HG03103 (cell line): Measurements from ENCODE around the gene SLC16A11.

Experiments used
- ATAC-seq: cut with Tn5 transposase; IDR thresholded peaks from one replicate; pipeline ENCODE4 v1.9.1; 2021; ENCODE audit warnings: low read depth; ENCODE audit not compliant: unreplicated experiment

Gene SLC16A11

GRCh38 chr17:7029096-7029495 is 14.8 kb downstream of the SLC16A11 start:
- no peak for ATAC-seq

GRCh38 chr17:7027335-7027734 is 16.6 kb downstream of the SLC16A11 start:
- ATAC-seq: no peak

GRCh38 chr17:7026471-7027115 is 17.3 kb downstream of the SLC16A11 start:
- no peak for ATAC-seq

DNA sequence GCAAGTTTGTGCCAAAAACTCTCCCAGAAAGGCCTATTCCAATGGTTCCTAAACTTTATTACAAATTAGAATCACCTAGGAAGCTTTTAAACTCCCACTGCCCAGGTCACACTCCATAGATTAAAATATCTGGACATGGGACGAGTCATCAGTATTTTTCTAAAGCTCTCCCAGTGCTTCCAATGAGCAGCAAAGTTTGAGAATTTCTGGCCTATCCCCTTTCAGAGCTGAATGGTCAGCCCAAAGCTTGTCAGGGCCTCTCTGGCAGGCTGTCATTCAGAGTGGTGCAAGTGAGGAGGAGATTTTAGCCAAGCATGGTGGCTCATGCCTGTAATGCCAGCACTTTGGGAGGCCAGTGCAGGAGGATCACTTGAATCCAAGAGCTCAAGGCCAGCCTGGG is 18.6 kb downstream of the SLC16A11 start:
- no peak for ATAC-seq

DNA sequence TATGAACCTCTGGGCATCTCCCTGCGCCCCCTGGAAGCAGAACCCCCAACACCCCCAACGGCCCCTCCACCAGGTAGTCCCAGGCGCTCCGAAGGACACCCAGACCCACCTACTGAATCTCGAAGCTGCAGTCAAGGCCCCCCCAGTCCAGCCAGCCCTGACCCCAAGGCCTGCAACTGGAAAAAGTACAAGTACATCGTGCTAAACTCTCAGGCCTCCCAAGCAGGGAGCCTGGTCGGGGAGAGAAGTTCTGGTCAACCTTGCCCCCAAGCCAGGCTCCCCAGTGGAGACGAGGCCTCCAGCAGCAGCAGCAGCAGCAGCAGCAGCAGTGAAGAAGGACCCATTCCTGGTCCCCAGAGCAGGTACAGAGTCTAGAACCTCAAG is 19.5 kb downstream of the SLC16A11 start:
- no peak for ATAC-seq

DNA sequence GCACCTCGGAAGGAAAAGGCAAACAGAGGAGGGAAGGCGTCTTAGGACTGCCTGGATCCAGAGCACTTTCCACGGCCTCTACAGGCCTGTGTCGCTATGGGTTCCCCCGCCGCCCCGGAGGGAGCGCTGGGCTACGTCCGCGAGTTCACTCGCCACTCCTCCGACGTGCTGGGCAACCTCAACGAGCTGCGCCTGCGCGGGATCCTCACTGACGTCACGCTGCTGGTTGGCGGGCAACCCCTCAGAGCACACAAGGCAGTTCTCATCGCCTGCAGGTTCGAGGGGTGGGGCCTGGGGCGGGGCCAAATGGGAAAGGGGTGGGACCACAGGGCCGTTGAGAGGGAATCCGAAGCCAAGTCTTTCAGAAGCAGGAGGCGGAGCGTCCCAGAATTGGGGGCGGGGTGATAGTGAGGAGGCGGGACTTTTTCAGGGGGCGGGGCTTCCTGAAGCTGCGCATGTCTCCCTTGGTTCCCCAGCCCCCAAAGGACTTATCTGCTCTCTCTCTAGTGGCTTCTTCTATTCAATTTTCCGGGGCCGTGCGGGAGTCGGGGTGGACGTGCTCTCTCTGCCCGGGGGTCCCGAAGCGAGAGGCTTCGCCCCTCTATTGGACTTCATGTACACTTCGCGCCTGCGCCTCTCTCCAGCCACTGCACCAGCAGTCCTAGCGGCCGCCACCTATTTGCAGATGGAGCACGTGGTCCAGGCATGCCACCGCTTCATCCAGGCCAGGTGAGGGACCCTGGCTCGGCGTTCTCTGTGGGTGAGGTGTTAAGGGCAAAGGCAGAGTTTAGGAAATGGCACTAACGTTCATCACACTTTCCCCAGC is 20.1 kb downstream of the SLC16A11 start:
- no peak for ATAC-seq

DNA sequence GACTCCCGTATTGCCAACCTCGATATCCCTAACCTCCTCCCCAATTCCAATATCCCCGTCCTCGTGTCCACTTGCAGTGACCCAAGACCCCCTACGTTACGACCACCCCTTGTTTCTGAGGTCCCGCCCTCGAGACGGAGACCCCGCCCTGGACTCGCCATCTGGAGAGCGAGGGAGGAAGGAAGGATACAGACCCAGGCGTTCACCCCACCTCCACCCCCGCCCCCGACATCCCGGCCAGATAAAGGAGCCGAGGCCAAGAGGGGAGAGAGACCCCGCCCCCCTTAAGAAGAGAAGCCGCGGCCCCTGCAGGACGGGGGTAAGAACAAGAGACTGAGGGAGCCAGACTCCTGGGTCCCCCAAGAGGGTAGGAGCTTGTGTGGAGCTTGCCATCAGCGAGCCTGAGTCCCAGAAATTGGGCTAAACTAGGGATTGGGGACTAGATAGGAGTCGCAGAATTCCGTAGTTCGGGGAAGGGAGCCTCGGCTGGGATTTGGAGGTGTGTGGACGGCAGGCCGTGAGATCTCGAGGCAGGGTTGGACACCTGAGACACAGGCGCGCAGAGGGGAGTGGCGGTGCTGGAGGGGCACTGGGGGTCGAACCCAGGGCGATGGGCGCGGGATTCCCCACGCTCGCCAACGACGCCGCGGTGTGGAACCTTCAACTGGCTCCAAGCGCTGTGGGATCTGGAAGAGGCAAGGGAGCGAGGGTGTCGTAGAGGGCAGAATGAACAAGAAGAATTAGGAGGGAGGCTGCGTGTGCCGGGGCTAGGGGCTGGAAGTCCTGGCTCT is 20.9 kb downstream of the SLC16A11 start, which contains the start of gene BCL6B:
BCL6B (plus strand) TSS at position 270 of the 791 bp plus-strand sequence. CDS start 622 bp downstream, outside the sequence.
- no peak for ATAC-seq

- no peak for ATAC-seq
Observed at GRCh38 chr17:7021993-7022778, 21.7 kb downstream of the SLC16A11 start.

GRCh38 chr17:7020894-7021664 is 22.8 kb downstream of the SLC16A11 start:
- ATAC-seq: no peak

DNA sequence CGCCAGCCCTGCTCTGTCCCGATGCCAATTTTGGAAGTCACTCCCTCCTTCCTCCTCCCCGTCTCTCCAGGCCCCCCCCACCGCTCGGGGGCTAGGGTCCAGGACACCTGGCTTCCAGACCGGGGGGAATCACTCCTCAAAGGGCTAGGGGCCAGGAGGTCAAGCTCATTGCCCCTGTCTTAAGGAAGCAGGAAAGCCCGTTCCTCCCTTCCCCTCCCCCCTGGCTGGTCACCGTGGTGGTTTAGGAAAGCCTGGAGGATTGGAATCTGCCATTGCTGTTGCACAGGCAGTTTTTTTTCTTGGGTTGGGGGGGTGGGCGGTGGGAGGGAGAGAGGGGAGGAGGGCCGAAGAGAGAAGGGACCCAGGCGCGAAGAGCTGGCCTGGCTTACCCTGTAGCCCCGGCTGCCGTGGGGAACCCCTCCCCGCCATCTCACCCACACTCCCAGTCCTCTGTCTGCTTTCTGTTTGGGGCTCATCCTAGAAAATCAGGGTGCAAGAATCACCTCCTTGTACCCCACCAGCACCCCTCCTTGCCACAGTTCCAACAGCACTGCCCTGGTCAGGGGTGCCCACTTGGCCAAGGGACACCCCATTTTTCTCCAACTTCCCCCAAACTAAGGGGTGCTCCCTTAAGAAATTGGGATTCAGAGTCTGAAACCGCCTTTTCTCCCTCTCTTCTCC is 23.9 kb downstream of the SLC16A11 start:
- ATAC-seq: no peak

- no peak for ATAC-seq
Observed at GRCh38 chr17:7019367-7019766, 24.5 kb downstream of the SLC16A11 start.

- no peak for ATAC-seq
Observed at GRCh38 chr17:7018331-7018964, 25.4 kb downstream of the SLC16A11 start.

- ATAC-seq: no peak
Observed at GRCh38 chr17:7017827-7018200, 26.1 kb downstream of the SLC16A11 start.

DNA sequence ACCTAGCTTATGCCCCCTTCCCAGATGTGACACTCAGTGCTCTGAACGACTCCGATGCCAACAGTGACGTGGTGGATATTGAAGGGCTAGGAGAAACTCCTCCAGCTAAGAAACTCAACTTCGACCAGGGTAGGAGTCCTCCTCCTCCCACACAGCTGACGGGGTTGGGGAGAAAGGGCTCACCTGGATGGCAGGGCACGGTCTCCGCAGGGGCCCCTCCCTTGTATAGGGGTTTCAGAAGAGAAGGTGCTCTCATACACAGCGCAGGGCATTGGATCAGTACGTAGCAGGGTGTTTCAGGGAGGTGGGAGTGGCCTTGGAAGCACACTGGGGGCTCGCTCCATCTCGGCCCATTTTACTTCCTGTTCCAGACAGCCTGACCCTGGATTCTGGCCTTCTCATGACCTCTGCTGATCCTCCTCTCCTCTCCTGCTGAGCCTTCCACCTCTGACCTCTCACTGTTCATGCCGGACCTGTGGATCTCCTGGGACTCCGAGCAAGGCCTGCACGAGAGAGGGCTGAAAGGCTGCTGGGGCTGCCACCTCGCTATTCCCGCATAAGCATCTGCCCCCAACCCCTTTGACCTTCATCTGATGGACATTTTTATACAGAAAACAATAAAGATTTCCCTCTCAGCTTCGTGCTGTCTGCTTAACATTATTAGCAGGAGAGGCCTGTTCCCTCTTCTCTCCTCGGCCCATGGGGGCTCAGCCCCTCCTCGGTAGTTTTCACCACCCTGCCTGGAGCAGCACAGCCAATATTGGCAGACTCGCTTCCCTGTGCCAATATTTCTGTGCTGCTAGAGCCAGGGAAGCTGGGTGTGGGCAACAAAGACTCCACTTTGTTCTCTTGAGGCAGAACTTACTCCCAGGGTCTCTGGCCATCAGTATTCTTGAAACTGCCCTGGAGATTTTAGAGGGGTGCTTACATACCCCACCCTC is 26.7 kb downstream of the SLC16A11 start:
- no peak for ATAC-seq

- ATAC-seq: no peak
Observed at GRCh38 chr17:7016418-7016817, 27.5 kb downstream of the SLC16A11 start.

DNA sequence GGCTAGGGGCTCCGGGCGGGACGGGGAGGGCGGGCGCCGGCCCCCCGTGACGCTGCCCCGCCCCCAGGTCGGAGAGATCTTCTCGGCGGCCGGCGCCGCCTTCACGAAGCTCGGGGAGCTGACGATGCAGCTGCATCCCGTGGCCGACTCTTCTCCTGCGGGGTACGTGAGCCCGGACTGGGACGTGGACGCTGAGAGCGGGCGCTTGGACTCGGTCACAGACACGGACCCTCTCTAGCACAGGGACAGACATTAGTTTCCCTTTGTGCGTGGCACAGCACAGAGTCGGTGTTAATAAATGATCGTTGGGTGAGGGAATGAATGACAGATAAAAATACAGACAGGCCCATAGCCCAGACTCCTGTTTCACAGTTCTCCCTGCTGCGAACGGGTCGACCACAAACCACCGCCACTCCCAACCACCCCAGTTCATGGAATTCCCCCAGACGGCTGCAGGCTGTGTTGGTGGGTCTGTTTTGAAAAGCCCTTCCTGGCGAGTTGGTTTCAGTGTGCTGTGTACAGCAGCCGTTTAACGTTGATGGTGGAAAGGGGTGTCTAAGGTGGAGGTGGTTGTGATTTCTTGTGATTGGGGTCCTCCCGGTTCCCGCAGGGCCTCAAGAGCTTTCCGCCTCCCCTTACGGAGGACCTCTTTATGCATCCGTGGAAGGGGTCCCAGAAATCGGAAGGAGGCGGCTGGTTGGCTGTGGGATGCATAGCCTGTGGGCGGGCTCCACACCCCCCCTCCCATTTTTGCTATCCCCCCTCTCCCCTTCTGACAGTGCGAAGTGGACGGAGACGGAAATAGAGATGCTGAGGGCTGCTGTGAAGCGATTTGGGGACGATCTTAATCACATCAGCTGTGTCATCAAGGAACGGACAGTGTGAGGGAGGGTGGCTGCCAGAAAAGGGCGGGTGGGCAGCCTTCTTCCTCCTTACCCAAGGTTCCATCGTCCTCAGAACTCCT is 28.6 kb downstream of the SLC16A11 start:
- ATAC-seq: peak; percentile 4
